Ascending aorta (tissue), 2 donors: ENCODE measurements around the gene SLC10A1. TPM values are rescaled to one million over a fixed set of nuclear protein-coding genes. Genes with fewer than 3 reads are reported as not detected.

Source experiments
- DNase-seq, 2 donors: peaks; one replicate each; pipeline ENCODE4 v3.0.0-alpha.2; 2019; ENCODE audit warnings: low spot score in 2 of 2
- H3K27ac ChIP-seq, 2 donors: fragments of 200-600 bp; sonication (generic); one replicate each; pipeline ENCODE4 v1.5.1; 2016 to 2017; ENCODE audit warnings: mild to moderate bottlenecking in 1 of 2
- H3K27me3 ChIP-seq: fragments of 200-600 bp; sonication (generic); one replicate; pipeline ENCODE4 v1.5.1; 2017
- H3K36me3 ChIP-seq, 2 donors: fragments of 200-600 bp; sonication (generic); one replicate each; pipeline ENCODE4 v1.5.1; 2016
- H3K4me1 ChIP-seq, 2 donors: fragments of 200-600 bp; sonication (generic); one replicate each; pipeline ENCODE4 v1.5.1; 2016 to 2017; ENCODE audit warnings: mild to moderate bottlenecking in 1 of 2
- H3K4me3 ChIP-seq, 2 donors: fragments of 200-600 bp; sonication (generic); one replicate each; pipeline ENCODE4 v1.5.1; 2016 to 2017; ENCODE audit warnings: mild to moderate bottlenecking in 1 of 2
- H3K9me3 ChIP-seq, 2 donors: fragments of 200-600 bp; sonication (generic); one replicate each; pipeline ENCODE4 v1.5.1; 2016
- CTCF ChIP-seq, 3 experiments: fragments of 200-600 bp in 2 of 3; fragments of 450-650 bp in 1 of 3; sonication (generic) in 2 of 3; IDR thresholded peaks; one replicate each; pipeline ENCODE4 v1.5.1; 2016 to 2019; ENCODE audit warnings: antibody characterized with exemption in 3 of 3, mild to moderate bottlenecking in 1 of 3, moderate library complexity in 1 of 3
- intact Hi-C: fragments of 100-400 bp; cut with DNase I; formaldehyde crosslinking; loops from one replicate; pipeline ENCODE4 v1.15.1; 2023
- total RNA-seq: library from RNA; depleted of rRNA; stranded (reverse); fragments of >200 nt; gene quantifications from one replicate; pipeline ENCODE4 v1.1.0, GENCODE V29; 2016

SLC10A1 gene
- total RNA-seq, 1 donor from 2014 or later: not detected

- Histone ChIP-seq H3K27ac (no peak overlapping the region), H3K4me3 (no peak overlapping the region), H3K27me3 (no peaks in the 10 kb centered on the region), H3K9me3 (no peaks in the 10 kb centered on the region), H3K36me3 (peaks cover 69 to 92% of the 10 kb centered on the region in 2 donors), H3K4me1 (peaks cover 10 to 30% of the 10 kb centered on the region in 2 donors)
- intact Hi-C loops: no loop called here
- no peak for TF ChIP-seq CTCF (IDR thresholded peaks at IDR 0.05)
- DNase-seq: no peak
Measured at GRCh38 chr14:69773571-69774276, 23.3 kb downstream of the SLC10A1 start.

GRCh38 chr14:69772082-69773017, 24.7 kb downstream of the SLC10A1 start:
- no peak for TF ChIP-seq CTCF (IDR thresholded peaks at IDR 0.05)
- Histone ChIP-seq H3K36me3 (peaks cover 68 to 88% of the 10 kb centered on the region in 2 donors), H3K9me3 (no peaks in the 10 kb centered on the region), H3K4me3 (no peak overlapping the region), H3K27ac (no peak overlapping the region), H3K27me3 (no peaks in the 10 kb centered on the region), H3K4me1 (peaks cover 16 to 36% of the 10 kb centered on the region in 2 donors)
- intact Hi-C loops: no loop called here
- DNase-seq: no peak

- no peaks in the 10 kb centered on the region for H3K27me3 ChIP-seq
- no peak for TF ChIP-seq CTCF (IDR thresholded peaks at IDR 0.05)
- peaks cover 19 to 39% of the 10 kb centered on the region in 2 donors for H3K4me1 ChIP-seq
- H3K36me3 ChIP-seq: peaks cover 68 to 77% of the 10 kb centered on the region in 2 donors
- H3K4me3 ChIP-seq: no peak overlapping the region
- no peaks in the 10 kb centered on the region for H3K9me3 ChIP-seq
- DNase-seq: no peak
- no peak overlapping the region for H3K27ac ChIP-seq
- intact Hi-C loops: no loop called here
Measured at GRCh38 chr14:69771136-69771535, 25.9 kb downstream of the SLC10A1 start.

GRCh38 chr14:69770559-69770958, 26.5 kb downstream of the SLC10A1 start:
- H3K9me3 ChIP-seq: no peaks in the 10 kb centered on the region
- peak overlapping the region in 1 of 2 donors; percentile 7 for H3K4me3 ChIP-seq
- peaks cover 19 to 41% of the 10 kb centered on the region in 2 donors for H3K4me1 ChIP-seq
- no peak for DNase-seq
- H3K36me3 ChIP-seq: peaks cover 62 to 71% of the 10 kb centered on the region in 2 donors
- TF ChIP-seq CTCF (IDR thresholded peaks at IDR 0.05): no peak
- intact Hi-C loops: no loop called here
- no peaks in the 10 kb centered on the region for H3K27me3 ChIP-seq
- H3K27ac ChIP-seq: no peak overlapping the region

GRCh38 chr14:69769623-69770022, 27.4 kb downstream of the SLC10A1 start:
- DNase-seq: no peak
- Histone ChIP-seq H3K4me1 (peaks cover 19 to 41% of the 10 kb centered on the region in 2 donors), H3K9me3 (no peaks in the 10 kb centered on the region), H3K27me3 (no peaks in the 10 kb centered on the region), H3K4me3 (peak overlapping the region; percentile 6 to 99), H3K36me3 (peaks cover 58 to 66% of the 10 kb centered on the region in 2 donors), H3K27ac (no peak overlapping the region)
- TF ChIP-seq CTCF (IDR thresholded peaks at IDR 0.05): no peak
- intact Hi-C loops: loop anchor here (5.0 kb wide), 3 partner anchors 372 to 1952 kb away; partner anchors contain the start of genes ERH, PCNX1, RAD51B and SLC39A9
